Hepatocyte (in vitro differentiated cells): Measurements from ENCODE around the gene CARD9. TPM values are rescaled to one million over a fixed set of nuclear protein-coding genes. Genes with fewer than 3 reads are reported as not detected.

Experiments used
- DNase-seq: peaks from one replicate; pipeline ENCODE4 v3.0.0-alpha.2; 2016; ENCODE audit warnings: low spot score
- H2AFZ ChIP-seq: fragments of 200-600 bp; sonication (generic); 2 replicates; pipeline ENCODE4 v1.6.0; 2016; ENCODE audit warnings: antibody characterized with exemption, mild to moderate bottlenecking
- H3K27ac ChIP-seq: fragments of 200-600 bp; sonication (generic); 2 replicates; pipeline ENCODE4 v1.5.1; 2016; ENCODE audit warnings: mild to moderate bottlenecking
- H3K27me3 ChIP-seq: fragments of 200-600 bp; sonication (generic); 2 replicates; pipeline ENCODE4 v1.6.1; 2016
- H3K36me3 ChIP-seq: fragments of 200-600 bp; sonication (generic); replicated peaks from 2 replicates; pipeline ENCODE4 v1.5.1; 2016; ENCODE audit warnings: low read depth; ENCODE audit not compliant: insufficient read depth
- H3K4me1 ChIP-seq: fragments of 200-600 bp; sonication (generic); 2 replicates; pipeline ENCODE4 v1.5.1; 2016; ENCODE audit warnings: mild to moderate bottlenecking, moderate library complexity; ENCODE audit not compliant: insufficient read depth
- H3K4me2 ChIP-seq: fragments of 200-600 bp; sonication (generic); 2 replicates; pipeline ENCODE4 v1.6.0; 2016
- H3K4me3 ChIP-seq: fragments of 200-600 bp; sonication (generic); 2 replicates; pipeline ENCODE4 v1.5.1; 2016; ENCODE audit warnings: mild to moderate bottlenecking
- H3K79me2 ChIP-seq: fragments of 200-600 bp; sonication (generic); 2 replicates; pipeline ENCODE4 v1.6.0; 2017; ENCODE audit warnings: mild to moderate bottlenecking
- H3K9me2 ChIP-seq: fragments of 200-600 bp; sonication (generic); replicated peaks from 2 replicates; pipeline ENCODE4 v1.6.0; 2017; ENCODE audit warnings: mild to moderate bottlenecking; ENCODE audit not compliant: insufficient read depth
- H3K9me3 ChIP-seq: fragments of 200-600 bp; sonication (generic); 2 replicates; pipeline ENCODE4 v1.5.1; 2016; ENCODE audit warnings: low read depth, mild to moderate bottlenecking
- H4K20me1 ChIP-seq: fragments of 200-600 bp; sonication (generic); 2 replicates; pipeline ENCODE4 v1.6.0; 2016; ENCODE audit warnings: mild to moderate bottlenecking; ENCODE audit not compliant: insufficient read depth, poor library complexity, severe bottlenecking
- CTCF ChIP-seq: fragments of 200-600 bp; sonication (generic); IDR thresholded peaks from 2 replicates; pipeline ENCODE4 v1.5.1; 2016; ENCODE audit warnings: antibody characterized with exemption, mild to moderate bottlenecking; ENCODE audit not compliant: poor library complexity
- EZH2 ChIP-seq: fragments of 200-600 bp; sonication (generic); IDR thresholded peaks from 2 replicates; pipeline ENCODE4 v1.6.1; 2016; ENCODE audit warnings: antibody characterized with exemption, mild to moderate bottlenecking, borderline replicate concordance
- EZH2phosphoT487 ChIP-seq: fragments of 200-600 bp; sonication (generic); IDR thresholded peaks from one replicate; pipeline ENCODE4 v1.6.1; 2018; ENCODE audit warnings: antibody characterized with exemption, mild to moderate bottlenecking, low read depth, moderate library complexity; ENCODE audit not compliant: unreplicated experiment, severe bottlenecking
- WGBS: methylation state at CpG from one replicate; pipeline ENCODE4 v1.1.6; 2016; ENCODE audit warnings: low lambda C conversion rate; ENCODE audit errors: missing lambda C conversion rate; 5-methylcytosine and 5-hydroxymethylcytosine counted together
- polyA plus RNA-seq: library from polyadenylated mRNA; unstranded; fragments of >200 nt; fragmentation: Nextera tagmentation; extraction: Ambion mirVana; gene quantifications from 2 replicates; pipeline ENCODE4 v1.2.1, GENCODE V29; 2016
- total RNA-seq: library from RNA; depleted of rRNA; stranded (reverse); fragments of >200 nt; gene quantifications from 2 replicates; pipeline ENCODE4 v1.2.3, GENCODE V29; 2014

CARD9 gene
- total and polyA plus RNA-seq, 2 experiments from 2014 or later, result 0.80 to 1.5 TPM

- TF ChIP-seq EZH2 (no peak), CTCF (no peak), EZH2phosphoT487 (no peak)
- WGBS, result 88% methylated on average over 2 of the region's 2 CpGs
- Histone ChIP-seq H3K27me3 (no peaks in the 10 kb centered on the region), H3K36me3 (no peaks in the 10 kb centered on the region), H3K9me2 (no peaks in the 10 kb centered on the region), H3K79me2 (no peaks in the 10 kb centered on the region), H3K4me1 (peaks cover 15% of the 10 kb centered on the region), H4K20me1 (no peaks in the 10 kb centered on the region), H3K9me3 (no peaks in the 10 kb centered on the region), H3K4me3 (no peak overlapping the region), H3K27ac (no peak overlapping the region), H3K4me2 (no peak overlapping the region), H2AFZ (no peak overlapping the region)
- no peak for DNase-seq
These were observed 14.6 kb downstream of the CARD9 start for GRCh38 chr9:136358888-136359287.

GRCh38 chr9:136358016-136358415 is 15.5 kb downstream of the CARD9 start:
- no peak for DNase-seq
- Histone ChIP-seq H3K9me2 (no peaks in the 10 kb centered on the region), H3K4me3 (no peak overlapping the region), H3K27me3 (no peaks in the 10 kb centered on the region), H3K4me1 (peaks cover 17% of the 10 kb centered on the region), H3K79me2 (no peaks in the 10 kb centered on the region), H3K36me3 (no peaks in the 10 kb centered on the region), H3K9me3 (no peaks in the 10 kb centered on the region), H4K20me1 (no peaks in the 10 kb centered on the region), H2AFZ (no peak overlapping the region), H3K4me2 (no peak overlapping the region), H3K27ac (no peak overlapping the region)
- no peak for TF ChIP-seq CTCF
- no peak for TF ChIP-seq EZH2phosphoT487
- no peak for TF ChIP-seq EZH2
- 91% methylated on average over 17 of the region's 29 CpGs for WGBS

- Histone ChIP-seq H3K36me3 (no peaks in the 10 kb centered on the region), H3K9me2 (no peaks in the 10 kb centered on the region), H4K20me1 (no peaks in the 10 kb centered on the region), H3K4me2 (no peak overlapping the region), H3K27me3 (no peaks in the 10 kb centered on the region), H2AFZ (no peak overlapping the region), H3K4me1 (peaks cover 17% of the 10 kb centered on the region), H3K4me3 (no peak overlapping the region), H3K79me2 (no peaks in the 10 kb centered on the region), H3K9me3 (no peaks in the 10 kb centered on the region), H3K27ac (no peak overlapping the region)
- 88% methylated on average over 19 of the region's 22 CpGs for WGBS
- TF ChIP-seq EZH2, result no peak
- no peak for TF ChIP-seq CTCF
- TF ChIP-seq EZH2phosphoT487, result no peak
- no peak for DNase-seq
These were observed 16.2 kb downstream of the CARD9 start for GRCh38 chr9:136357202-136357725.
